ENCODE data around the gene CCL23. TPM values are rescaled to one million over a fixed set of nuclear protein-coding genes. Genes with fewer than 3 reads are reported as not detected.

Gene CCL23
- total and polyA plus RNA-seq, 4 donors: 0.28 TPM; not detected in 3

DNA sequence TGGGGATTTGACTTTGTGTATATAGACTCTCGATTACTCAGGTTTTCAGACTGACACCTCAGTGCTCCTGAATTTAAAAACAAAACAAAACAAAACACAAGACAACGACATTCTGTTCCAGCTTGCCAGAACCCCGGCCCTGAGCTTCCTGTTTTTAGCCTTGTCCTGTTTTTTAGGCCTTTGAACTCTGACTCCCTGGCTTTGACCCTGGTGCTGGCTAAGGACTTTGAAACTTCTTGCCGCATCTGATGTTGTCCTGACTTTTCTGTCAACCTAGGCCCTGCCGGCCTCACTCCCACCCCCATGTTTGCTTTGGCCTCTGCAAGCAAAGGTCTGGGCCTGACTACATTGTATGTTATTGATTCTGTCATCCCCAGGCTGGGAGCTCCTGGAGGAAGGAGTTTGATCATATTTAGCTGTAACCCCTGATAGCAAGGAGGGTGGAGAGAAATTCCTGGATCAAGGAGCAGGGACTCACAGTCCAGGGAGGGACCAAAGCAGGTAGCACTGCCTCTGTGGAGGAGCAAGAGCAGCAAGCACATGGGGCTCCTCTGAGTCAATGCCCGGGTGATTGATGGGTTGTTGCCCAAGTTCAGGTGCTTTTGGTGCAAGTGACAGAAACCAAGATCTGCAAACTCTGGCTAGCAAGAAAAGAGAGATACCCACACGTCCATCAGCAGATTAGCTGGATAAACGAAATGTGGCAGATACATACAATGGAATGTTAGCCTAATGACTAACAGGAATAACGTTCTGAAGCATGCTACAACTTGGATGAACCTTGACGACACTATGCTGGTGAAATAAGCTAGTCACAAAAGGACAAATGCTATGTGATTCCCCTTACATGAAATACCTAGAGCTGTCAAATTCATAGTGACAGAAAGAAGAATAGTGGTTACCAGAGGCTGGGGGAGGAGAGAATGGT is 44.2 kb downstream of the CCL23 start:
- peak in 1 of 6 donors; percentile 7 for DNase-seq (ENCODE audit: low read depth in 4 of 6, low spot score in 6 of 6)
- Histone ChIP-seq H3K4me1 (ENCODE audit: control insufficient read depth, insufficient read depth, low read length) (no peaks in the 10 kb centered on the region), H3K27ac (ENCODE audit: low read depth, low read length) (no peak overlapping the region), H3K9me3 (ENCODE audit: control insufficient read depth, insufficient read depth, low read length) (no peaks in the 10 kb centered on the region), H3K27me3 (ENCODE audit: control insufficient read depth, insufficient read depth, low read length) (no peaks in the 10 kb centered on the region), H3K36me3 (ENCODE audit: control insufficient read depth, insufficient read depth, low read length) (no peaks in the 10 kb centered on the region), H3K4me3 (ENCODE audit: low read depth, low read length) (no peak overlapping the region)
- WGBS (ENCODE audit: insufficient coverage): 79% methylated on average over 7 of the region's 10 CpGs

DNA sequence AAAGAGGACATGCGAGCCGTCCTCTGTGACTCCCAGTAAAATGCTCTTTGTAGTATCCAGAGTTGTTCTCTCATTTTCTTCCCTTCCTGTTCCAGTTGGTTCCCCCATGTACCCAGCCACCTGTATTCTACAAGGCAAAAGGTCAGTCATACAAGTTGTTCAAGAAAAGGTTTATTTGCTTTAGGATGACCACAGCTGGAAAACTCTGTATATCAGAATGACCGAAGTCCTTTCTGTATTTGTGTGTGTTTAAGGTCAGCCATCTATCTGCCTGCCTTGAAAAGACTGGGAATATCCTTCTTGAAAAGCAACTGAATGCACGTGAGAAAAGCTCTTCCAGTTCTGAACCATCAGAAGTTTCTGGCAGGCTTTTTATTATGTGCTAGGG is 44.8 kb downstream of the CCL23 start:
- no peak overlapping the region for H3K27ac ChIP-seq (ENCODE audit: low read depth, low read length)
- H3K9me3 ChIP-seq (ENCODE audit: control insufficient read depth, insufficient read depth, low read length): no peaks in the 10 kb centered on the region

DNA sequence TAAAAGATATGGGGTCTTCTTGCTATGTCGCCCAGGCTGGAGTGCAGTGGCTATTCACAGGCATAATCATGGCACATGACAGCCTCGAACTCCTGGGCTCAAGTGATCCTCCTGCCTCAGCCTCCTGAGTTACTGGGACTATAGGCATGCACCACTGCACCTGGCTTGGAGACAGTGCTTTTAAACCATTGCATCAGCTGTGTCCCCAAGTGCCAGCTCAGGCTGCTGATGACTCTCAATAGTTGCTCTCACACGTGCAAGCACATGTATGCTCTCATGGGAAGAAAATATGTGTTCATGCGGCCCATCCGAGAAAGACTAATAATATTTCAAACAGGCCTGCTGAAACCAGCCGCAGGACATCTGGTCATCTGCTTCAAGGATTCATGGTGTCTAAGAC is 45.2 kb downstream of the CCL23 start:
- WGBS (ENCODE audit: insufficient coverage): 80% methylated on average over 6 of the region's 6 CpGs
- Histone ChIP-seq H3K36me3 (ENCODE audit: control insufficient read depth, insufficient read depth, low read length) (no peaks in the 10 kb centered on the region), H3K9me3 (ENCODE audit: control insufficient read depth, insufficient read depth, low read length) (no peaks in the 10 kb centered on the region), H3K4me1 (ENCODE audit: control insufficient read depth, insufficient read depth, low read length) (no peaks in the 10 kb centered on the region), H3K27ac (ENCODE audit: low read depth, low read length) (no peak overlapping the region), H3K4me3 (ENCODE audit: low read depth, low read length) (no peak overlapping the region), H3K27me3 (ENCODE audit: control insufficient read depth, insufficient read depth, low read length) (no peaks in the 10 kb centered on the region)
- no peak for DNase-seq (ENCODE audit: low read depth in 4 of 6, low spot score in 6 of 6)

More for the DNA sequence above, 44.8 kb downstream of the CCL23 start:
- DNase-seq (ENCODE audit: low read depth in 4 of 6, low spot score in 6 of 6): no peak
- no peaks in the 10 kb centered on the region for H3K27me3 ChIP-seq (ENCODE audit: control insufficient read depth, insufficient read depth, low read length)
- no peak overlapping the region for H3K4me3 ChIP-seq (ENCODE audit: low read depth, low read length)
- no peaks in the 10 kb centered on the region for H3K4me1 ChIP-seq (ENCODE audit: control insufficient read depth, insufficient read depth, low read length)
- 55% methylated on average over 1 of the region's 4 CpGs for WGBS (ENCODE audit: insufficient coverage)
- no peaks in the 10 kb centered on the region for H3K36me3 ChIP-seq (ENCODE audit: control insufficient read depth, insufficient read depth, low read length)

DNA sequence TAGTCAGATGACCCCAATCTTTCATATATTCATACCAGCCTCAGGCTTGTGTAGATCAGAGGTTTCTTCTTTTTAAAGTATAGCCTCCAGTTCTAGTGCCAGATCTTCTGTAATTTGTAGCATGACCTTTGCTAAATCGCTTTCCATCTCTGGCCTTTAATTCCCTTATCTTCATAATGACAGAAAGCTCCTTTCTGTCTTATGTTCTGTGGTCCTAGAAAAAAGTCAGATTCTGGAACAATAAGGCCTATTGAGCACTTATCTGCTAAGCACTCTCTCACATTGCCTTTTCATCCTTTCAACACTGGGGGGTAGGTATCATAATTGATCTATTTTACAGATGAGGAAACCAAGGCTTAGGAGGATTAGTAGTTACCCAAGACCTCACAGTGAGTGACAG is 45.7 kb downstream of the CCL23 start:
- no peak overlapping the region for H3K4me3 ChIP-seq (ENCODE audit: low read depth, low read length)
- H3K4me1 ChIP-seq (ENCODE audit: control insufficient read depth, insufficient read depth, low read length): no peaks in the 10 kb centered on the region
- H3K36me3 ChIP-seq (ENCODE audit: control insufficient read depth, insufficient read depth, low read length): no peaks in the 10 kb centered on the region
- no peaks in the 10 kb centered on the region for H3K27me3 ChIP-seq (ENCODE audit: control insufficient read depth, insufficient read depth, low read length)
- DNase-seq (ENCODE audit: low read depth in 4 of 6, low spot score in 6 of 6): no peak
- no peak overlapping the region for H3K27ac ChIP-seq (ENCODE audit: low read depth, low read length)
- no peaks in the 10 kb centered on the region for H3K9me3 ChIP-seq (ENCODE audit: control insufficient read depth, insufficient read depth, low read length)
- WGBS (ENCODE audit: insufficient coverage): no CpG with 5 or more reads among the region's 1 CpG

DNA sequence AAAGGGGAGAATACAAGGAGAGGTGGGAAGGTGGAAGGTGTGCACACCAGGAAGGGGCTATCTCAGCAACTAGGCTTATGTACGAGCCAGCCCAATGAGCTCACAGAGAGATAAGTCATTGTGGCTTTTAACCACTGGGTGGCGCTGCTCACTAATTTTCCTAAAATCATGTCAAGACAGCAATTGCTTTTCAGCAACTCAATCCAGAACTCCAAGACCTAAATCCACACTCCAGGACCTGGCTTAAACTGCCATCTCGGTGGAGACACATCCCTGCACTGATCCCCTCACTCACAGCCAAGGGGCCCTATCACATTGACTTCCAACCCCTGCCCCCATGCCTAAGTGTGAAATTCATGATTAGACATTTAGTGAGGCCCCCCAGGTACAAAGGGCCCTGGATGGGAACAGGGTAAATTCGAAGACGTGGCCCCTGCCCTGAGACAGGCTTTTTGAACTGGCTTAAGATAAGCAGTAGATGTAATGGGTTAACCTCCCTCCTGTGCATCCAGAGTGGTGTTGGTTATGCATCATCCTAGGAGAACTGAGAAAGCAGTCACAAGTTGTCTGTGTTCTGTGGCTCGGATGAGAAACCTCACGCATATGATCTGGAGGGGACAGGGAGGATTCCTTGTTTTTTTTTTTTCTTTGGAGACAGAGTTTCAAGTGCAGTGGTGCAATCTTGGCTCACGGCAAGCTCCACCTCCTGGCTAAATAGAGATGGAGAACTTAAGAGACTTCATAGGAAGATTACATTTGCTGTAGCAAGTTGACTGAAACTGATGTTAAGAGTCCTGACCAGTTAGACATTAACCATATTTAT is 48.0 kb downstream of the CCL23 start:
- H3K36me3 ChIP-seq (ENCODE audit: control insufficient read depth, insufficient read depth, low read length): no peaks in the 10 kb centered on the region
- H3K4me1 ChIP-seq (ENCODE audit: control insufficient read depth, insufficient read depth, low read length): no peaks in the 10 kb centered on the region
- no peak overlapping the region for H3K4me3 ChIP-seq (ENCODE audit: low read depth, low read length)
- DNase-seq (ENCODE audit: low read depth in 4 of 6, low spot score in 6 of 6): peak; percentile 74 to 97 (median 84)
- H3K27ac ChIP-seq (ENCODE audit: low read depth, low read length): no peak overlapping the region
- 49% methylated on average over 7 of the region's 8 CpGs for WGBS (ENCODE audit: insufficient coverage)
- no peaks in the 10 kb centered on the region for H3K27me3 ChIP-seq (ENCODE audit: control insufficient read depth, insufficient read depth, low read length)
- no peaks in the 10 kb centered on the region for H3K9me3 ChIP-seq (ENCODE audit: control insufficient read depth, insufficient read depth, low read length)

DNA sequence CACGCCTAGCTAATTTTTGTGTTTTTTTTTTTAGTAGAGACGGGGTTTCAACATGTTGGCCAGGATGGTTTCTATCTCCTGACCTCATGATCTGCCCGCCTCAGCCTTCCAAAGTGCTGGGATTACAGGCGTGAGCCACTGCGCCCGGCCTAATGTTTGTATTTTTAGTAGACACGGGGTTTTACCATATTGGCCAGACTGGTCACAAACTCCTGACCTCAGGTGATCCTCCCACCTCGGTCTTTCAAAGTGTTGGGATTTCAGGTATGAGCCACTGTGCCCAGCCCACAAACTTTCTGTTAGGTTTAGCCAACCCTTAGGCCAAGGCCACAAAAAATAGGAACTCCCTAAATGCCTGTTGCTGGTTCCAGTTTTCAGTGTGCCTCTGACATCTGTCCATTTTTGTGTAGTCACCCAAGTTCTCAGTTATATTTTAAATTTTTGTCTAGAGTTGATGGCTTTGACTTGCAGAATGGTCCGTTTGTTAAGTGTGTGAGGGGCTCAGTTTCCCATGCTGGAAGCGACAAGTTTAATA is 49.2 kb downstream of the CCL23 start:
- no peak for DNase-seq (ENCODE audit: low read depth in 4 of 6, low spot score in 6 of 6)
- no peak overlapping the region for H3K4me3 ChIP-seq (ENCODE audit: low read depth, low read length)
- H3K4me1 ChIP-seq (ENCODE audit: control insufficient read depth, insufficient read depth, low read length): no peaks in the 10 kb centered on the region
- H3K9me3 ChIP-seq (ENCODE audit: control insufficient read depth, insufficient read depth, low read length): no peaks in the 10 kb centered on the region
- no peak overlapping the region for H3K27ac ChIP-seq (ENCODE audit: low read depth, low read length)
- WGBS (ENCODE audit: insufficient coverage): 86% methylated on average over 7 of the region's 10 CpGs
- no peaks in the 10 kb centered on the region for H3K27me3 ChIP-seq (ENCODE audit: control insufficient read depth, insufficient read depth, low read length)
- no peaks in the 10 kb centered on the region for H3K36me3 ChIP-seq (ENCODE audit: control insufficient read depth, insufficient read depth, low read length)

DNA sequence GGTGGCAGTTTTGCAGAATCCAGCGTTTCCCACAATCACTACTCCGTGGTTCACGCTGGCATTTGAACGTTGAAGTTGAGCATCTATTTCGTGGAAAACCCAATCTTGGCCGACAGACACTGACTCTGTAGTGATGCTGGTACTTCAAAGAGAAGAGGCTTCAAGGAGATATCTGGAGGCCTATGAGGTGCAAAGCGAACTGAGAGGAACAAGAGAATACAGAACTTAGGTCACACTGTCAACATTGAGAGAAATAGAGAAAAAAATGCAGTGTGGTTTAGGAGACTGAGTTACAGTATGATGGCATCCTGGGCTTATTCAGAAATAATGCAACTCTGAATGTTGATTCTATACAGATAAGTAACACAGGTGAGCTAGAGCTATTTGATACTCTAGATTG is 52.5 kb downstream of the CCL23 start:
- H3K27ac ChIP-seq (ENCODE audit: low read depth, low read length): no peak overlapping the region
- H3K27me3 ChIP-seq (ENCODE audit: control insufficient read depth, insufficient read depth, low read length): no peaks in the 10 kb centered on the region
- no peaks in the 10 kb centered on the region for H3K4me1 ChIP-seq (ENCODE audit: control insufficient read depth, insufficient read depth, low read length)
- no peak for DNase-seq (ENCODE audit: low read depth in 4 of 6, low spot score in 6 of 6)
- WGBS (ENCODE audit: insufficient coverage): 94% methylated on average over 7 of the region's 7 CpGs
- H3K9me3 ChIP-seq (ENCODE audit: control insufficient read depth, insufficient read depth, low read length): no peaks in the 10 kb centered on the region
- no peak overlapping the region for H3K4me3 ChIP-seq (ENCODE audit: low read depth, low read length)
- no peaks in the 10 kb centered on the region for H3K36me3 ChIP-seq (ENCODE audit: control insufficient read depth, insufficient read depth, low read length)

DNA sequence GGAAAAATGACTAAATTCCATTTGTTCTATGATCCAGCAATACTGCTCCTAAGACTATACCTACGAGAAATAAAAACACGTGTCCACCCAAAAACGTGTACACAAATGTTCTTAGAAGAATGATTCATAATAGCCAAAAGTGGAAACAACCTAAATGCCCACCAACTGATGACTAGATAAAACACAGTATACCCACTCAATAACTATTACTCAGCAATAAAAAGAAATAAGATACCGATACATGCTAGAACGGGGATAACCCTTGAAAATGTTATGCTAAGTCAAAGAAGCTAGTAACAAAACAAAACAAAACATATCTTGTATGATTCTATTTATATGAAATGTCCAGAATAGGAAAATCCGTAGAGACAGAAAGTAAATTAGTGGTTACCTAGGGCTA is 54.1 kb downstream of the CCL23 start:
- Histone ChIP-seq H3K27ac (ENCODE audit: low read depth, low read length) (no peak overlapping the region), H3K9me3 (ENCODE audit: control insufficient read depth, insufficient read depth, low read length) (no peaks in the 10 kb centered on the region), H3K36me3 (ENCODE audit: control insufficient read depth, insufficient read depth, low read length) (no peaks in the 10 kb centered on the region), H3K4me1 (ENCODE audit: control insufficient read depth, insufficient read depth, low read length) (no peaks in the 10 kb centered on the region), H3K27me3 (ENCODE audit: control insufficient read depth, insufficient read depth, low read length) (no peaks in the 10 kb centered on the region), H3K4me3 (ENCODE audit: low read depth, low read length) (no peak overlapping the region)
- WGBS (ENCODE audit: insufficient coverage): no CpG with 5 or more reads among the region's 6 CpGs
- DNase-seq (ENCODE audit: low read depth in 4 of 6, low spot score in 6 of 6): no peak

All from spinal cord (tissue), 10 donors.